Measurements from ENCODE around the gene TAF11.
"Not testable (repeated sequence)": the region's sequence is repeated elsewhere in the genome, so short reads cannot be mapped to it uniquely, and the experiment has no call there.

The TAF11 gene

GRCh38 chr6:34864007-34864406 is 23.8 kb downstream of the TAF11 start:
- no peak for DNase-seq

DNA sequence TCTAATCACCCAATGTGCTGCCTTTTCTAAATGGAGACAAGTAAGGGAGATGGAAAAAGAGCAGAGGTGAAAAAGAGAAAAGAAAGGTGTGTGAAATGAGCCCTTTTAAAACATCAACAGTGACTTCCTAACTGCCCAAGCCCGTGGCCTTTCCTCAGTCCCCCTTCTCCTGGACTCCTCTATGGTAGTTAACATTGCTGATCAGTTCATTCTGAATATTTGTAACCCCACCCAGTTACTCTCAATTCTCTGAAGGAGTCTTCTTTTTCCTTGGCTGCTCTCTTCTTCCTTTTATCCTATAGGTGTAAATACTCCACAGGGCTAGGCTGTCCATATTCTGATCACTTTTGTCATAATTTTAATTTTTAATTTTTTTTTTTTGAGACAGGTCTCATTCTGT is 27.1 kb downstream of the TAF11 start:
- no peak for DNase-seq

- no peak for DNase-seq
Measured at GRCh38 chr6:34859951-34860350, 27.9 kb downstream of the TAF11 start.

DNA sequence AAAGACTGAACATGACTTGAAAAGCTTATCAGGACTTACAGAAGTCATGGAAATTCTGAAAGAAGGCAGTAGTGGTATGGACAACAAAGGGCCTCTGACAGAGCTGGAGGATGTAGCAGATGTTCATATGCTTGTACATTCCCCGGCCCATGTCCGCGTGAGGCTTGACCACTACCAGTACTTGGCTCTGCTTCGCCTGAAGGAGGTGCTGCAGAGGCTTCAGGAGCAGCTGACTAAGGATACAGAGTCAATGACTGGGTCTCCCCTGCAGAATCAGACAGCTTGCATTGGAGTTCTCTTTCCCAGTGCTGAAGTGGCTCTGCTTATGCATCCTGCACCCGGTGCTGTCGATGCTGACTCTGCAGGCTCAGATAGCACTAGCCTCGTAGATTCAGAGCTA is 29.2 kb downstream of the TAF11 start:
- DNase-seq = no peak

DNA sequence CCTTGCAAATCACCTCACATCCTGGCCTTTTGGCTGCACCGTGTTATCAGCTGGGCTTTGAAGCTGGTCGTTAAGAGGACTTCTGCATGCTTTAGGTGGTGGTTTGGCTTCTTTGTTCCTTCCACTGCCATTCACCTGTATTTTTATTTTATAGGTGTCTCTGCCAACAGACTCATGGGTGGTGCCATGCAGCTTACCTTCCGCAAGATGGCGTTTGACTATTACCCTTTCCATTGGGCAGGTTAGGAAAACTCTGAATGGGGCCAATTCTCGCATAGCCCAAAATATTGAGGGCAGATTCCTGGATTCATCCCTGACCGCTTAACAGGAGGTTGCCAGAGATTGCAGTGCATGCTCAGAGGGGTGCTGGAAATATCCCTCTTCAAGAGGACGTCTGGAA is 32.4 kb downstream of the TAF11 start:
- DNase-seq = no peak

DNA sequence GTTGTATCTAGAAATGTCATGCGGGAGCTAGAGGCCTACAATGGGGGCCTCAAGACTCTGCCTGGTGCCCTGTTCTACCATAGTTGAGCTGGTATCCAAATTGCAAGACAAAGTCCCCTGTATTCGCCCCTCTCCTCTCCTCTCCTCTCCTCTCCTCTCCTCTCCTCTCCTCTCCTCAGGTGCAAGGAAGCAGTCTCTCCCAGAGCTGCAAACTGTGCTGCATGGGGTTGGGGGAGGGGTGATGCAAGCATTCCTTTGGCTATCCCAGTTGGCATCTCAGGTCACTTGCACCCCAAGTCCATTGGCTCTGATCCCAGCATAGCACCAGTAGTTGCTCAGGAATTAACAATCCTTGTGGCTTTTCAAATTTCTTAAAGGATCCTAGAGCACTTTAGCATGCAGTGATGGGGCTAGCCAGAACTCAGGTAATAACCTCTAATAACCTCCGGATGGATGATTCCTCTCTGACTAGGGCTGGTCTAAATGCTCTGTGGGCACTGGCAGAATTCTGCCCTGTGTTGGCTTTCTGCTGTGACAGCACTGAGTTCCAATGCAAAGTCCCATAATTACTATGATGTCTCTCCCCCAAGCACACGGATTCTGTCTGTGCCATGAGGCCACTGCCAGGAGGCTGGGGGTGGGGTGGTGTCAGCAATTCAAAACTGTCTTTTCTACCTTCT is 35.3 kb downstream of the TAF11 start:
- no peak for DNase-seq

- DNase-seq = no peak
Measured at GRCh38 chr6:34851361-34851760, 36.5 kb downstream of the TAF11 start.

DNA sequence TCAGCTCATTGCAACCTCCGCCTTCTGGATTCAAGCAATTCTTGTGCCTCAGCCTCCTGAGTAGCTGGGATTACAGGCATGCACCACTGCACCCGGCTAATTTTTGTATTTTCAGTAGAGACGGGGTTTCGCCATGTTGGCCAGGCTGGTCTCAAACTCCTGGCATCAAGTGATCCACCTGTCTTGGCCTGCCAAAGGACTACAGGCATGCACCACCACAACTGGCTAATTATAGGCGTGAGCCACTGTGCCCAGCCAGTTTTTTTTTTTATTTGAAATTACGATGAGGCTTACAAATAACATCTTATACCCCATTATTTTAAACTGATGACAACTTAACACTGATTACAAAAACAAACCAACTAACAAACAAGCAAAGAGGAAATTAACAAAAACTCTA is 38.8 kb downstream of the TAF11 start:
- not testable (repeated sequence) for DNase-seq

- no peak for DNase-seq
Measured at GRCh38 chr6:34839666-34840352, 48.0 kb downstream of the TAF11 start.

- no peak for DNase-seq
Measured at GRCh38 chr6:34837528-34837927, 50.3 kb downstream of the TAF11 start.

- no peak for DNase-seq
Measured at GRCh38 chr6:34836451-34836850, 51.4 kb downstream of the TAF11 start.

DNA sequence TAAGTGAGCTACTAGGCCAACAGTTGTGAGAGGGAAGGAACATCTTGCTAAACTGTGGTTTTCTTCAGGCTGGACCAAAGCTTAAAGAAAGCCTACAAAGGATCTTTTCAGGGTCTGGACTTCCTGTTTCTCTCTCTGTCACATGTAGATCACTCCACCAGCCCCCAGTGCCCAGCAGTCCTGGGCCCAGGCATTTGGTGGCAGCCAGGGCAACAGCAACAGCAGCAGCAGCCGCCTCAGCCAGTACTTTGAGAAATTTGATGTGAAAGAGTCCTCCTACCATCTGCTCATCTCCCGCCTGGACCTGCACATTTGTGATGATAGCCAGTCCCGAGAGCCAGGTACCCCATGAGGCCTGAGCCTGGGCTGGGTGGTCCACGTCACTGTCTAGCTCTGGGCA is 51.8 kb downstream of the TAF11 start:
- no peak for DNase-seq

DNA sequence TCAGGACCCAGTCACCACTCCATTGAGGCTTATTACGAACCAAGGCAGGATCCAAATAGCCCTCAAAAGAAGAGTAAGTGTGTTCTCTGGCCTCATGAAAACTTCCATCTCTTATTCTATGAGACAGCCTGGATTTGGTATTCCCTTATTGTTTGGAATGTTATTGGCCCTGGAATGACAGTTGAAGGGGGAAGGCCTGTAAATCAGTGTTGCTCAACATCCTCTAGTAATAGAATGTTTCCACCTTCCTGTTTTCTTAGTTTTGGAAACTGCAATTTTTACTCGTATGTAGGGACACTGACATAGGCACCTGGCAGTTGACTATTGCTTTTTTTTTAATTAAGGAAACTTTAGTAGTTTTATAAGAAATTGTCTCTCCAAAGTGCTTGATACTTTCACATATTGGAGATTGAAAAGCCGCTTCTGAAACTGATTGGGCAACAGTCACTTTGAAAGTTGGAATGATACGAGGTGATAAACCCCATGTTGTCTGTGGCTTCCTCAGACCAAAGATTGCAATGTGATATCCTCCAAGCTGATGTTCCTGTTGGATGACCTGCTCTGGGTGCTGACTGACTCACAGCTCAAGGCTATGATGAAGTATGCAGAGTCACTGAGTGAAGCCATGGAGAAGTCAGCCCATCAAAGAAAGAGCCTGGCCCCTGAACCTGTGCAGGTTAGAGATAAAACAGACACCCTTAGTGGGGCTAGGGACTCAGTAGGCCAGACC is 52.9 kb downstream of the TAF11 start:
- no peak for DNase-seq

DNA sequence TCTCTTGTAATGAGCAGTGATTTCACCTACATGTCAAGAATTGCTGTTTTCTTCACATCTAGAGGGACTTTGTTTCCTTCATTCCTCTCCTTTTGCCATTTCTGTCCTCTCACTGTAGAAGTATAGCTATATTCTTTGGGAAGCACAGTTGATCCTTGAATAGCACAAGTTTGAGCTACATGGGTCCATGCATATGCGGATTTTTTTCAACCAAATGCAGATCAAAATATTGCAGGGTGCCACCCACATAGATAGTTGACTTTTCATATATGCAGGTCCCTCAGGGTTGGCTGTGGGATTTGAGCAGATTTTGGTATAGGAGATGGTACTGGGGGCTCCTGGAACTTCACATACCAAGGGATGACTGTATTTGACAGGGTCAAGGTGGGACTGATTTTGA is 54.9 kb downstream of the TAF11 start:
- no peak for DNase-seq

DNA sequence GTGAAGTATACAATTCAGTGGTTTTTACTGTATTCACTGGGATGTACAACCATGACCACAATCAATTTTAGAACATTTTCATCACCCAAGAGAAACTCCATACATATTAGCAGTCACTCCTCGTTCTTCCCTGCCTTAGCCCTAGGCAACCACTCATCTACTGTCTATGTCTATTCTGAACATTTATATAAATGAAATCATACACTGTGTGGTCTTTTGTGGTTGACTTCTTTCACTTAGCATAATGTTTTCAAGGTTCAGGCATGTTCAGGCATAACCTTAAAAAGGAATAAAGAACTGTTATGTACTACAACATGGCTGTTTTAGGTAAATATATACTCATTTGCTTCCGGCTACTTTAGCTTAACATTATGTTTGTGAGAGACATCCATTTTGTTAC is 58.7 kb downstream of the TAF11 start:
- no peak for DNase-seq

All from DMS 273 treated with DMSO at 0.1 percent for 48 hours (cell line).